Measurements from ENCODE around the gene FERD3L.
"Not testable (repeated sequence)": the region's sequence is repeated elsewhere in the genome, so short reads cannot be mapped to it uniquely, and the experiment has no call there.

FERD3L gene

GRCh38 chr7:19144661-19145433 is at the start of gene FERD3L:
Gene FERD3L, minus strand, starts transcription at chr7:19145421. Its CDS starts 59 bp downstream, at chr7:19145362.
- no peak for DNase-seq (ENCODE audit: low read depth in 2 of 2)

- not testable (repeated sequence) for DNase-seq (ENCODE audit: low read depth in 2 of 2)
Measured at GRCh38 chr7:19194417-19194816, 49.2 kb upstream of the FERD3L start.

- DNase-seq (ENCODE audit: low read depth in 2 of 2) = no peak
Measured at GRCh38 chr7:19181634-19182033, 36.4 kb upstream of the FERD3L start.

- no peak for DNase-seq (ENCODE audit: low read depth in 2 of 2)
Measured at GRCh38 chr7:19178595-19178994, 33.4 kb upstream of the FERD3L start.

GRCh38 chr7:19177269-19177668 is 32.0 kb upstream of the FERD3L start:
- no peak for DNase-seq (ENCODE audit: low read depth in 2 of 2)

- DNase-seq (ENCODE audit: low read depth in 2 of 2) = no peak
Measured at GRCh38 chr7:19175241-19175640, 30.0 kb upstream of the FERD3L start.

- DNase-seq (ENCODE audit: low read depth in 2 of 2) = no peak
Measured at GRCh38 chr7:19161671-19162070, 16.4 kb upstream of the FERD3L start.

GRCh38 chr7:19146699-19147098 is 1.5 kb upstream of the FERD3L start:
- no peak for DNase-seq (ENCODE audit: low read depth in 2 of 2)

- DNase-seq (ENCODE audit: low read depth in 2 of 2) = no peak
Measured at GRCh38 chr7:19145434-19146115, 354 bp upstream of the FERD3L start.

- DNase-seq (ENCODE audit: low read depth in 2 of 2) = no peak
Measured at GRCh38 chr7:19143881-19144574, 1.2 kb downstream of the FERD3L start.

GRCh38 chr7:19139706-19140327 is 5.4 kb downstream of the FERD3L start:
- DNase-seq (ENCODE audit: low read depth in 2 of 2) = no peak

GRCh38 chr7:19133886-19134285 is 11.3 kb downstream of the FERD3L start:
- no peak for DNase-seq (ENCODE audit: low read depth in 2 of 2)

GRCh38 chr7:19133390-19133789 is 11.8 kb downstream of the FERD3L start:
- no peak for DNase-seq (ENCODE audit: low read depth in 2 of 2)

GRCh38 chr7:19128856-19129255 is 16.4 kb downstream of the FERD3L start:
- no peak for DNase-seq (ENCODE audit: low read depth in 2 of 2)

GRCh38 chr7:19121977-19122588 is 23.1 kb downstream of the FERD3L start:
- no peak for DNase-seq (ENCODE audit: low read depth in 2 of 2)

- no peak for DNase-seq (ENCODE audit: low read depth in 2 of 2)
Measured at GRCh38 chr7:19119870-19120486, 25.2 kb downstream of the FERD3L start.

GRCh38 chr7:19119372-19119771 is 25.8 kb downstream of the FERD3L start:
- no peak for DNase-seq (ENCODE audit: low read depth in 2 of 2)

- DNase-seq (ENCODE audit: low read depth in 2 of 2) = no peak
Measured at GRCh38 chr7:19118636-19119371, 26.4 kb downstream of the FERD3L start.

- no peak for DNase-seq (ENCODE audit: low read depth in 2 of 2)
Measured at GRCh38 chr7:19117870-19118608, 27.2 kb downstream of the FERD3L start.
